WERI-Rb-1 (cell line): Measurements from ENCODE around the gene KIRREL3.

Source experiments
- DNase-seq: peaks from one replicate; pipeline ENCODE4 v3.0.0-alpha.2; 2020
- H3K27ac ChIP-seq: fragments of 250-450 bp; sonication (Bioruptor Pico); 2 replicates; pipeline ENCODE4 v1.5.1; 2020; ENCODE audit warnings: mild to moderate bottlenecking, moderate library complexity
- H3K27me3 ChIP-seq: fragments of 250-450 bp; sonication (Bioruptor Pico); 2 replicates; pipeline ENCODE4 v1.5.1; 2021; ENCODE audit warnings: mild to moderate bottlenecking, low read depth, moderate library complexity; ENCODE audit not compliant: insufficient read depth, severe bottlenecking
- H3K36me3 ChIP-seq: fragments of 250-450 bp; sonication (Bioruptor Pico); 2 replicates; pipeline ENCODE4 v1.5.1; 2020; ENCODE audit warnings: mild to moderate bottlenecking, moderate library complexity
- H3K4me3 ChIP-seq: 2 replicates; pipeline ENCODE4 v1.5.1; 2011; ENCODE audit warnings: low read depth, mild to moderate bottlenecking, control low read depth, low read length
- H3K9me3 ChIP-seq: fragments of 250-450 bp; sonication (Bioruptor Pico); 2 replicates; pipeline ENCODE4 v1.5.1; 2021; ENCODE audit warnings: mild to moderate bottlenecking, moderate library complexity; ENCODE audit not compliant: severe bottlenecking
- CTCF ChIP-seq: IDR thresholded peaks from 2 replicates; pipeline ENCODE4 v1.5.1; 2011; ENCODE audit warnings: low read depth, mild to moderate bottlenecking, control low read depth, inconsistent platforms, low read length

The KIRREL3 gene

GRCh38 chr11:126485986-126486635 lies 514.5 kb downstream of the KIRREL3 start:
- no peak for TF ChIP-seq CTCF
- H3K27ac ChIP-seq: no peak overlapping the region
- DNase-seq: no peak
- H3K4me3 ChIP-seq: no peak overlapping the region
- H3K36me3 ChIP-seq: no peaks in the 10 kb centered on the region
- H3K27me3 ChIP-seq: no peaks in the 10 kb centered on the region
- no peaks in the 10 kb centered on the region for H3K9me3 ChIP-seq

- Histone ChIP-seq H3K27me3 (no peaks in the 10 kb centered on the region), H3K9me3 (no peaks in the 10 kb centered on the region), H3K36me3 (no peaks in the 10 kb centered on the region), H3K27ac (no peak overlapping the region), H3K4me3 (no peak overlapping the region)
- DNase-seq: no peak
- peak; percentile 23; the same call in 1 of the 2 replicates for TF ChIP-seq CTCF
These were observed 515.4 kb downstream of the KIRREL3 start for GRCh38 chr11:126485021-126485792.

- no peak for DNase-seq
- Histone ChIP-seq H3K4me3 (no peak overlapping the region), H3K9me3 (no peaks in the 10 kb centered on the region), H3K27me3 (no peaks in the 10 kb centered on the region), H3K27ac (no peak overlapping the region), H3K36me3 (no peaks in the 10 kb centered on the region)
- no peak for TF ChIP-seq CTCF
These were observed 516.3 kb downstream of the KIRREL3 start for GRCh38 chr11:126484266-126484665.

GRCh38 chr11:126483621-126484195 lies 516.9 kb downstream of the KIRREL3 start:
- Histone ChIP-seq H3K4me3 (no peak overlapping the region), H3K27me3 (no peaks in the 10 kb centered on the region), H3K36me3 (no peaks in the 10 kb centered on the region), H3K27ac (no peak overlapping the region), H3K9me3 (no peaks in the 10 kb centered on the region)
- TF ChIP-seq CTCF: no peak
- DNase-seq: no peak

GRCh38 chr11:126482586-126483108 lies 517.9 kb downstream of the KIRREL3 start:
- Histone ChIP-seq H3K4me3 (no peak overlapping the region), H3K9me3 (no peaks in the 10 kb centered on the region), H3K36me3 (no peaks in the 10 kb centered on the region), H3K27ac (no peak overlapping the region), H3K27me3 (no peaks in the 10 kb centered on the region)
- DNase-seq: no peak
- no peak for TF ChIP-seq CTCF
